Astrocyte (in vitro differentiated cells and primary cell): Measurements from ENCODE around the gene PDSS2. TPM values are rescaled to one million over a fixed set of nuclear protein-coding genes. Genes with fewer than 3 reads are reported as not detected.

Source experiments
- DNase-seq: peaks from one replicate; pipeline ENCODE4 v3.0.0-alpha.2; 2010; ENCODE audit warnings: low read depth
- FAIRE-seq: peaks from 2 replicates; lab custom pipeline; 2011; peaks lifted over from hg19 to GRCh38; lab: Jason Lieb, UNC
- H2AFZ ChIP-seq: 2 replicates; pipeline ENCODE4 v1.6.0; 2012; ENCODE audit warnings: low read depth, low read length, inconsistent platforms
- H3K27ac ChIP-seq: 2 replicates; pipeline ENCODE4 v1.5.1; 2011; ENCODE audit warnings: low read depth, low read length, inconsistent platforms
- H3K27me3 ChIP-seq: 2 replicates; pipeline ENCODE4 v1.6.0; 2011; ENCODE audit warnings: low read length, inconsistent platforms; ENCODE audit not compliant: insufficient read depth
- H3K36me3 ChIP-seq: 2 replicates; pipeline ENCODE4 v1.5.1; 2011; ENCODE audit warnings: low read length, inconsistent platforms; ENCODE audit not compliant: insufficient read depth
- H3K4me1 ChIP-seq: 2 replicates; pipeline ENCODE4 v1.5.1; 2011; ENCODE audit warnings: low read length, inconsistent platforms; ENCODE audit not compliant: insufficient read depth
- H3K4me2 ChIP-seq: 2 replicates; pipeline ENCODE4 v1.6.0; 2012; ENCODE audit warnings: low read length, inconsistent platforms
- H3K4me3 ChIP-seq: 2 replicates; pipeline ENCODE4 v1.5.1; 2011; ENCODE audit warnings: low read depth, mild to moderate bottlenecking, low read length, inconsistent platforms; ENCODE audit not compliant: insufficient read depth
- H3K79me2 ChIP-seq: 2 replicates; pipeline ENCODE4 v1.6.0; 2012; ENCODE audit warnings: mild to moderate bottlenecking, low read length, inconsistent platforms; ENCODE audit not compliant: insufficient read depth
- H3K9ac ChIP-seq: 2 replicates; pipeline ENCODE4 v1.6.0; 2012; ENCODE audit warnings: mild to moderate bottlenecking, low read length, inconsistent platforms
- H3K9me3 ChIP-seq: 2 replicates; pipeline ENCODE4 v1.5.1; 2012; ENCODE audit warnings: low read depth, mild to moderate bottlenecking, low read length, inconsistent platforms; ENCODE audit not compliant: insufficient read depth
- H4K20me1 ChIP-seq: 2 replicates; pipeline ENCODE4 v1.6.0; 2012; ENCODE audit warnings: low read length, inconsistent platforms; ENCODE audit not compliant: insufficient read depth
- H3K27ac Mint-ChIP-seq: one replicate; pipeline ENCODE4 v1.8.0; 2021; ENCODE audit warnings: mild to moderate bottlenecking, mixed read lengths; ENCODE audit not compliant: unreplicated experiment
- H3K27me3 Mint-ChIP-seq: one replicate; pipeline ENCODE4 v1.8.0; 2021; ENCODE audit warnings: low read depth, mixed read lengths; ENCODE audit not compliant: unreplicated experiment
- H3K36me3 Mint-ChIP-seq: one replicate; pipeline ENCODE4 v1.8.0; 2021; ENCODE audit warnings: low read depth, mixed read lengths; ENCODE audit not compliant: unreplicated experiment
- H3K4me1 Mint-ChIP-seq: one replicate; pipeline ENCODE4 v1.8.0; 2021; ENCODE audit warnings: low read depth, mixed read lengths; ENCODE audit not compliant: unreplicated experiment
- H3K4me3 Mint-ChIP-seq: one replicate; pipeline ENCODE4 v1.8.0; 2021; ENCODE audit warnings: mild to moderate bottlenecking, moderate library complexity, mixed read lengths; ENCODE audit not compliant: unreplicated experiment
- H3K9me3 Mint-ChIP-seq: one replicate; pipeline ENCODE4 v1.8.0; 2021; ENCODE audit warnings: mild to moderate bottlenecking, mixed read lengths; ENCODE audit not compliant: unreplicated experiment
- CTCF ChIP-seq: IDR thresholded peaks from 2 replicates; pipeline ENCODE4 v1.5.1; 2011; ENCODE audit warnings: low read depth, mild to moderate bottlenecking, inconsistent platforms, low read length, moderate library complexity; ENCODE audit not compliant: insufficient read depth
- EZH2 ChIP-seq: IDR thresholded peaks from 2 replicates; pipeline ENCODE4 v1.6.1; 2012; ENCODE audit warnings: mild to moderate bottlenecking, low read length, inconsistent platforms; ENCODE audit not compliant: insufficient read depth
- total RNA-seq: library from RNA; stranded (reverse); gene quantifications from 2 replicates; pipeline ENCODE4 v1.2.1, GENCODE V29; 2021

The PDSS2 gene
- total RNA-seq, 1 donor from 2014 or later: 7.7 TPM

- DNase-seq: no peak
- Mint-ChIP-seq H3K4me1 (peaks cover 5% of the 10 kb centered on the region), H3K27ac (no peak overlapping the region), H3K9me3 (no peaks in the 10 kb centered on the region), H3K36me3 (no peaks in the 10 kb centered on the region), H3K27me3 (no peaks in the 10 kb centered on the region), H3K4me3 (no peak overlapping the region)
- Histone ChIP-seq H3K79me2 (no peaks in the 10 kb centered on the region), H2AFZ (no peak overlapping the region), H4K20me1 (no peaks in the 10 kb centered on the region), H3K9ac (no peak overlapping the region), H3K36me3 (no peaks in the 10 kb centered on the region), H3K27me3 (no peaks in the 10 kb centered on the region), H3K4me1 (peaks cover 8% of the 10 kb centered on the region), H3K4me2 (no peak overlapping the region), H3K27ac (no peak overlapping the region), H3K9me3 (no peaks in the 10 kb centered on the region), H3K4me3 (no peak overlapping the region)
- FAIRE-seq: no peak
- TF ChIP-seq CTCF (no peak), EZH2 (no peak)
Observed at GRCh38 chr6:107333491-107333890, 125.9 kb downstream of the PDSS2 start.

GRCh38 chr6:107331409-107332386, 127.7 kb downstream of the PDSS2 start:
- no peak overlapping the region for H3K9ac ChIP-seq
- no peak for TF ChIP-seq EZH2
- TF ChIP-seq CTCF: no peak
- no peaks in the 10 kb centered on the region for H3K9me3 ChIP-seq
- Mint-ChIP-seq H3K4me3 (no peak overlapping the region), H3K27me3 (no peaks in the 10 kb centered on the region), H3K4me1 (peaks cover 2% of the 10 kb centered on the region), H3K9me3 (no peaks in the 10 kb centered on the region), H3K36me3 (no peaks in the 10 kb centered on the region), H3K27ac (no peak overlapping the region)
- no peak overlapping the region for H3K4me3 ChIP-seq
- H3K27me3 ChIP-seq: no peaks in the 10 kb centered on the region
- H3K4me2 ChIP-seq: no peak overlapping the region
- H2AFZ ChIP-seq: no peak overlapping the region
- H3K36me3 ChIP-seq: no peaks in the 10 kb centered on the region
- no peak overlapping the region for H3K27ac ChIP-seq
- H4K20me1 ChIP-seq: no peaks in the 10 kb centered on the region
- FAIRE-seq: no peak
- peak; percentile 31 for DNase-seq
- H3K79me2 ChIP-seq: no peaks in the 10 kb centered on the region
- H3K4me1 ChIP-seq: peaks cover 6% of the 10 kb centered on the region

- no peak overlapping the region for H3K9ac ChIP-seq
- FAIRE-seq: no peak
- no peak overlapping the region for H3K27ac ChIP-seq
Observed at GRCh38 chr6:107330168-107330567, 129.2 kb downstream of the PDSS2 start.

More at GRCh38 chr6:107330168-107330567, 129.2 kb downstream of the PDSS2 start:
- H3K36me3 ChIP-seq: no peaks in the 10 kb centered on the region
- no peaks in the 10 kb centered on the region for H3K27me3 Mint-ChIP-seq
- peaks cover 6% of the 10 kb centered on the region for H3K4me1 ChIP-seq
- no peak overlapping the region for H3K4me2 ChIP-seq
- no peak for DNase-seq
- no peak for TF ChIP-seq CTCF
- TF ChIP-seq EZH2: no peak
- no peaks in the 10 kb centered on the region for H3K36me3 Mint-ChIP-seq
- H3K4me1 Mint-ChIP-seq: peaks cover 2% of the 10 kb centered on the region
- H3K4me3 Mint-ChIP-seq: no peak overlapping the region
- H3K4me3 ChIP-seq: no peak overlapping the region
- no peaks in the 10 kb centered on the region for H3K27me3 ChIP-seq
- H3K9me3 ChIP-seq: no peaks in the 10 kb centered on the region
- H4K20me1 ChIP-seq: no peaks in the 10 kb centered on the region
- no peaks in the 10 kb centered on the region for H3K79me2 ChIP-seq
- H2AFZ ChIP-seq: no peak overlapping the region
- no peaks in the 10 kb centered on the region for H3K9me3 Mint-ChIP-seq
- H3K27ac Mint-ChIP-seq: no peak overlapping the region
